Activated naive CD4-positive, alpha-beta T cell treated with anti-CD3 and anti-CD28 coated beads, Interleukin-2, amount 50 U/mL, for 24 hours (primary cell): ENCODE data around the gene MSX1.

Experiments
- H3K27ac Mint-ChIP-seq: one replicate; pipeline ENCODE4 v1.8.0; 2021; ENCODE audit warnings: mild to moderate bottlenecking, mixed read lengths
- H3K27me3 Mint-ChIP-seq: one replicate; pipeline ENCODE4 v1.8.0; 2021; ENCODE audit warnings: mixed read lengths
- H3K36me3 Mint-ChIP-seq: one replicate; pipeline ENCODE4 v1.8.0; 2021; ENCODE audit warnings: mixed read lengths
- H3K4me1 Mint-ChIP-seq: one replicate; pipeline ENCODE4 v1.8.0; 2021; ENCODE audit warnings: mixed read lengths
- H3K4me3 Mint-ChIP-seq: one replicate; pipeline ENCODE4 v1.8.0; 2021; ENCODE audit warnings: mild to moderate bottlenecking, mixed read lengths
- H3K9me3 Mint-ChIP-seq: one replicate; pipeline ENCODE4 v1.8.0; 2021; ENCODE audit warnings: mixed read lengths

Gene MSX1

GRCh38 chr4:4889781-4890180 is 30.3 kb downstream of the MSX1 start:
- Mint-ChIP-seq H3K27ac (no peak overlapping the region), H3K27me3 (peaks cover 14% of the 10 kb centered on the region), H3K36me3 (no peaks in the 10 kb centered on the region), H3K4me3 (no peak overlapping the region), H3K4me1 (no peaks in the 10 kb centered on the region), H3K9me3 (no peaks in the 10 kb centered on the region)

- no peaks in the 10 kb centered on the region for H3K9me3 Mint-ChIP-seq
- H3K27me3 Mint-ChIP-seq, result peaks cover 14% of the 10 kb centered on the region
- H3K4me3 Mint-ChIP-seq, result no peak overlapping the region
- no peak overlapping the region for H3K27ac Mint-ChIP-seq
- no peaks in the 10 kb centered on the region for H3K4me1 Mint-ChIP-seq
- no peaks in the 10 kb centered on the region for H3K36me3 Mint-ChIP-seq
Observed at GRCh38 chr4:4890574-4891255, 31.2 kb downstream of the MSX1 start.

GRCh38 chr4:4893721-4894120 is 34.3 kb downstream of the MSX1 start:
- H3K27ac Mint-ChIP-seq, result no peak overlapping the region
- no peaks in the 10 kb centered on the region for H3K36me3 Mint-ChIP-seq
- H3K27me3 Mint-ChIP-seq, result peaks cover 11% of the 10 kb centered on the region
- no peaks in the 10 kb centered on the region for H3K9me3 Mint-ChIP-seq
- H3K4me1 Mint-ChIP-seq, result no peaks in the 10 kb centered on the region
- no peak overlapping the region for H3K4me3 Mint-ChIP-seq

- H3K9me3 Mint-ChIP-seq, result no peaks in the 10 kb centered on the region
- H3K36me3 Mint-ChIP-seq, result no peaks in the 10 kb centered on the region
- no peaks in the 10 kb centered on the region for H3K4me1 Mint-ChIP-seq
Observed at GRCh38 chr4:4899202-4899925, 39.9 kb downstream of the MSX1 start.

GRCh38 chr4:4901877-4902276 is 42.4 kb downstream of the MSX1 start:
- Mint-ChIP-seq H3K4me3 (no peak overlapping the region), H3K27ac (no peak overlapping the region), H3K4me1 (no peaks in the 10 kb centered on the region), H3K9me3 (no peaks in the 10 kb centered on the region), H3K36me3 (no peaks in the 10 kb centered on the region), H3K27me3 (peaks cover 2% of the 10 kb centered on the region)

More at GRCh38 chr4:4899202-4899925, 39.9 kb downstream of the MSX1 start:
- Mint-ChIP-seq H3K27me3 (peaks cover 2% of the 10 kb centered on the region), H3K27ac (no peak overlapping the region), H3K4me3 (no peak overlapping the region)

GRCh38 chr4:4912155-4912554 is 52.7 kb downstream of the MSX1 start:
- Mint-ChIP-seq H3K4me3 (no peak overlapping the region), H3K4me1 (no peaks in the 10 kb centered on the region), H3K9me3 (no peaks in the 10 kb centered on the region), H3K27ac (no peak overlapping the region), H3K27me3 (peaks cover 6% of the 10 kb centered on the region), H3K36me3 (no peaks in the 10 kb centered on the region)

GRCh38 chr4:4913147-4913561 is 53.7 kb downstream of the MSX1 start:
- H3K36me3 Mint-ChIP-seq, result no peaks in the 10 kb centered on the region
- H3K27me3 Mint-ChIP-seq, result peaks cover 4% of the 10 kb centered on the region
- H3K4me1 Mint-ChIP-seq, result no peaks in the 10 kb centered on the region
- no peak overlapping the region for H3K27ac Mint-ChIP-seq
- H3K4me3 Mint-ChIP-seq, result no peak overlapping the region
- H3K9me3 Mint-ChIP-seq, result no peaks in the 10 kb centered on the region
